Large intestine (tissue), 3 donors: ENCODE data around the gene ARHGEF26. TPM values are rescaled to one million over a fixed set of nuclear protein-coding genes. Genes with fewer than 3 reads are reported as not detected.

Experiments
- DNase-seq, 2 donors: peaks; one replicate each; pipeline versions ENCODE4 v3.0.0 to v3.0.0-alpha.2; 2013
- H3K27ac ChIP-seq: one replicate; pipeline ENCODE4 v1.5.1; 2013; ENCODE audit warnings: low read length
- H3K27me3 ChIP-seq: 2 replicates; pipeline ENCODE4 v1.6.1; 2013; ENCODE audit warnings: low read length; ENCODE audit not compliant: control insufficient read depth, insufficient read depth
- H3K36me3 ChIP-seq: 2 replicates; pipeline ENCODE4 v1.6.1; 2013; ENCODE audit warnings: low read length; ENCODE audit not compliant: control insufficient read depth, insufficient read depth
- H3K4me1 ChIP-seq: one replicate; pipeline ENCODE4 v1.6.1; 2013; ENCODE audit warnings: low read length; ENCODE audit not compliant: control insufficient read depth, insufficient read depth
- H3K4me3 ChIP-seq: one replicate; pipeline ENCODE4 v1.5.1; 2013; ENCODE audit warnings: low read length
- H3K9me3 ChIP-seq: one replicate; pipeline ENCODE4 v1.6.1; 2013; ENCODE audit warnings: mild to moderate bottlenecking, low read depth, low read length, moderate library complexity; ENCODE audit not compliant: control insufficient read depth
- WGBS: methylation state at CpG from one replicate; pipeline ENCODE4 v1.1.5; 2013; ENCODE audit warnings: low lambda C conversion rate; ENCODE audit not compliant: insufficient coverage; 5-methylcytosine and 5-hydroxymethylcytosine counted together
- polyA plus RNA-seq: library from polyadenylated mRNA; unstranded; fragments of 120-200 nt; gene quantifications from one replicate; pipeline ENCODE4 v1.2.1, GENCODE V29; 2013

ARHGEF26 gene
- polyA plus RNA-seq, 1 donor = 12.6 TPM

DNA sequence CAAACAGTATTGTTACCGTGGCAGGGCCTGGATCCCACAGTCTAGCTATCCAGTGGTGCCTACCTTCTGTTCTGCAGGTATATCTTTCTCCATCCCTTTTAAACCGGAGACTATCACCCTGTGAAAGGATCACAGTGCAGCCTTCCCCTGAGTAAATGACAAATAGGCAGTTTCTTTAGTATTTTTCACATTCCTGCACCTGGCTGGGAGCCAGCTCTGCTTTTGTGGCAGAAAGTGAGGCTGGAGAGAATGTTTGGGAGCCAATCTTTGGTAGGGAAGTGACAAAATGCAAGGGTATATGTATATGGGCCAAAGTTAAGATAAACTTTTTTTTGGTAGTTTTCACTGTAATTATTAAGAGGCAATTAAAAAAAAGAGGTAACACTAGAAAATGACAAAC, 54.8 kb downstream of the ARHGEF26 start:
- DNase-seq = no peak
- H3K9me3 ChIP-seq = no peaks in the 10 kb centered on the region
- H3K4me1 ChIP-seq = peaks cover 8% of the 10 kb centered on the region
- no CpG with 5 or more reads among the region's 2 CpGs for WGBS
- H3K27me3 ChIP-seq = no peaks in the 10 kb centered on the region
- H3K36me3 ChIP-seq = no peaks in the 10 kb centered on the region
- no peak overlapping the region for H3K4me3 ChIP-seq
- no peak overlapping the region for H3K27ac ChIP-seq

DNA sequence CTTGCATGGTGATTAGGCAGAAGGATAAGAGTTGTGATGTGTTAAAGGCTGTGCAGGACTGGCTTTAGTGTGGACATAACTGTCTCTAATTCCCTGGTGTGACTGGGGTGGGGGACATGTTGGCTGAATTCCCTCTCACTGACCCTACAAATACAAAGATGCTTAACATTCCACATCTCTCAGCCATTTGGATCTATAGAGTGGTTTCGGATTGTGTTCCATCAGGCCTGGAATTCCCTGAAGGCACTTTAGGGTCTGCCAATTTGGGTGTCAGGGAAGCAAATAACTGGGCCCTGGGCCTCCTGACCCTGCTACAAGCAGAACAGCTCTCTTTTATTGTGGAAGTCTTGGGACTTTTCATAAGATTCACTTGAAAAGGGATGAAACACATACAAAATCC, 56.2 kb downstream of the ARHGEF26 start:
- H3K27ac ChIP-seq = no peak overlapping the region
- H3K4me1 ChIP-seq = peaks cover 8% of the 10 kb centered on the region
- no peak for DNase-seq
- H3K9me3 ChIP-seq = no peaks in the 10 kb centered on the region
- H3K27me3 ChIP-seq = no peaks in the 10 kb centered on the region
- H3K4me3 ChIP-seq = no peak overlapping the region
- no peaks in the 10 kb centered on the region for H3K36me3 ChIP-seq
- WGBS = no CpG with 5 or more reads among the region's 1 CpG

DNA sequence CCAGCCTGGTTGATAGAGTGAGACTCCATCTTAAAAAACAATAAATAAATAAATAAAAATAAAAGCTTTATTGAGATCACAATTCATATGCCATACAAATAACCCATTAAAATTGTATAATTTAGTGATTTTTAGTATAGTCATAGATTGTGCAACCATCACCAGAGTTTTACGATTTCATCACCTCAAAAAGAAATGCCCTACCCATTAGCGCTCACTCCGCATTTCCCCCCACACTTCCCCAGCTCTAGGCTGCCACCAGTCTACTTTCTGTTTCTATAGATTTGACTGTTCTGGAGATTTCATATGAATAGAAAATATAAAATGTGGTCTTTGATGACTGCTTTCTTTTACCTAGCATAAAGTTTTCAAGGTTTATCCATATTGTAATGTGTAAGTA, 57.0 kb downstream of the ARHGEF26 start:
- Histone ChIP-seq H3K27me3 (no peaks in the 10 kb centered on the region), H3K36me3 (no peaks in the 10 kb centered on the region), H3K4me3 (no peak overlapping the region), H3K27ac (no peak overlapping the region), H3K9me3 (no peaks in the 10 kb centered on the region), H3K4me1 (peaks cover 8% of the 10 kb centered on the region)
- WGBS = 100% methylated on average over 1 of the region's 3 CpGs
- no peak for DNase-seq

DNA sequence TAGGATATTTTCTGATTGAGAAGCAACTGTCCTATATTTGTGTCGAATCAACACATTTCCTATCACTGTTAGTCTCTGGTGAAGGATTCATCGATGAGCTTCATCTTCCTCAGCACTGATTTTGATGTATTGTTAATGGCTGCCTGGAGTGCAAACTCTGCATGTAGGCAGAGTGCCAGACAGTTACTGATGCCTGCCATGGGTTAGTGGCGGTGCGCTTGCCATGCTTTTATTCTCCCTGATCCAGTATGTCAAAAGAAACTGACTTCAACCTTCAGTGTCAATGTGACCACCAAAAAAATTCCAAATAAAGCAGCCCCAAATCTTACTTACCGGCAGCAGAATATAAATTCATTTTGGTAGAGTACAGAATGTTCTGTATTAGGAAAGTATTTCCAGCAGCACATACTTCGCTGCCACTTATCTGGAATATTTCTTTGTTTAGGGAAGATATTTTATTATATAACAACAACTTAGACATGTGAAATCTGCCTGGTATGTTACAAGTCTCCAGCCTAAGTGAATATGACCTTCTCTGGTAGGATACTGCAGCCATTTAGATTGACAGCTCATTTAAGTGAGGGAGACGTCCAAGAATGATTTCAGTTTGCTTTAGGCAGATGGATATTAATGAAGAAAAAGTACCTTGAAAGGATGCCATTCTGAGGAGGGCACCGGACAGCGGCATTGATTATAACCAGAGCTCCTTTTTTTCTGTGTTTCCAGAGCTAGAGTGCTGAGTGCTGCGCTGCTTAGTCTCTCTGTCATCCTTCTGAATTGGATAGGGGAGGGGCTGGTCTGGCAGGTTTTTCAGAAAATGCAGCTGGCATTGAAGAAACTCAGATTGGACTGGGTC, 59.9 kb downstream of the ARHGEF26 start:
- Histone ChIP-seq H3K27ac (no peak overlapping the region), H3K27me3 (no peaks in the 10 kb centered on the region), H3K9me3 (no peaks in the 10 kb centered on the region), H3K36me3 (peaks cover 2% of the 10 kb centered on the region), H3K4me1 (peaks cover under 1% of the 10 kb centered on the region), H3K4me3 (no peak overlapping the region)
- peak in 1 of 2 donors; percentile 5 for DNase-seq
- 55% methylated on average over 2 of the region's 10 CpGs for WGBS

DNA sequence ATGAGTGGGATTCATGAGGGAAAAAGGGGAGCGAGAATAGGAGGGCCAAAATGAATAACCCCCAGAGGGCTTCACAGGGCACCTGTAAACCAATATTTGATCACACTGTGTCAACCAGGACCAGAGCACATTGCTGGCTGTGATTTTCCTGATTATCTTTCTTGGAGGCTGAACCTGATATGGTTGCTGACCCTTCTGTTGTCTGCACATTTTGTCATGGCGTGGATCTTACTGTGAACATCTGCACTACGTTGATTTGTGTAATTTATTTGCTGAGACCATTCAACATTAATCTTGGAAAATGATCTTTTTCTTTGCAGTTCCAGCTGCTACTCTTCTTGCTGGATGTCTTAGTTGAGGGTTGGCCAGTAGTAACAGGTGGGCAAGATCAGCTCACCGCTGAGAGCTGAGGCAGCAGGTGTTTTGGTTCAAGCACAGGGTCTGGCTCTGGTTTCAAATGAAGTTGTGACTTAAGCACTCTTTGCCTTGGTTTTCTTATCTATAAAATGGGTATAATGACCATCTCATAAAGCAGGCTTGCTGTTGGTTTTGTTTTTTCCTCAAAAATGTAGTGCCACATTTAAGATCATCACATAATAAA, 61.2 kb downstream of the ARHGEF26 start:
- no CpG with 5 or more reads among the region's 4 CpGs for whole genome bisulfite sequencing
- Histone ChIP-seq H3K9me3 (no peaks in the 10 kb centered on the region), H3K27me3 (no peaks in the 10 kb centered on the region), H3K36me3 (peaks cover 2% of the 10 kb centered on the region), H3K4me3 (no peak overlapping the region), H3K27ac (no peak overlapping the region), H3K4me1 (no peaks in the 10 kb centered on the region)
- DNase-seq = no peak

DNA sequence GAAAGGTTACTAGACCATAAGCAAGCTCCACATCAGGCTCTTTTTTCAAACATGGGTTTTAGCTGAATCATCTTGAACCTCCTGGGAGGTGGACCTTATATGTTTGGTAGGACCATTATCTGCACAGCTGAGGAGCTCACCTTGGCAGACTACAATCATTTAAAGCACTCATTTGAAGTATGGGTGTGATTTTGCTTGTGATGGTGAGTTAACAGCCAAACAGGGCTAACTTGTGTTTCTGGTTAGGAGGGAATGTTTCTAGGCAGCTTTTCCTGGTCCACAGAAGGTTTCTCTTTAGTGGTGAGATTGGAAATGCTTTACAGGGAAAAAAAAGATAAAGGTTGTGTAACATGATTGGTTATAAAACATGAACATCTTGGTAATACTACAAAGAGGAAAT, 61.8 kb downstream of the ARHGEF26 start:
- Histone ChIP-seq H3K27me3 (no peaks in the 10 kb centered on the region), H3K4me1 (no peaks in the 10 kb centered on the region), H3K27ac (no peak overlapping the region), H3K4me3 (no peak overlapping the region), H3K9me3 (no peaks in the 10 kb centered on the region), H3K36me3 (peaks cover 2% of the 10 kb centered on the region)
- no peak for DNase-seq

DNA sequence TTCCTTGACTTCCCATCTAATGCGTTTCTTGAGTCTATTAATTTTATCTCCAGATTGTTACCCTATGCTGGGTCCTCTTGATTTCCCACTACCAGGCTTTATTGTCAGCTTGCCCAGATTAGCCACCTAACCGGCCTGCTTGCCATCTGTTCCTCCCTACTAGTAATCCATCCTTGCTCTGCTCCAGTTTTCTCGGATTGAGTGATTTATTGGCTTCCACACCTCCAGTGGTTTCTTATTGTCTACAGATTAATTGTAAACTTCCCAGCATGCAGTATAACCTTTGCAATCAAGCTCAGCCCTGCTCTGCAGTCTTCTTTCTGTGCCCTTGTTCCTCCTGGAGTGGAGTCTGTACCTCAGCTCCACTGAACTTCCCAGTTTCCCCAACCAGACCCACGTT, 63.4 kb downstream of the ARHGEF26 start:
- H3K4me1 ChIP-seq = no peaks in the 10 kb centered on the region
- 80% methylated on average over 2 of the region's 4 CpGs for WGBS

DNA sequence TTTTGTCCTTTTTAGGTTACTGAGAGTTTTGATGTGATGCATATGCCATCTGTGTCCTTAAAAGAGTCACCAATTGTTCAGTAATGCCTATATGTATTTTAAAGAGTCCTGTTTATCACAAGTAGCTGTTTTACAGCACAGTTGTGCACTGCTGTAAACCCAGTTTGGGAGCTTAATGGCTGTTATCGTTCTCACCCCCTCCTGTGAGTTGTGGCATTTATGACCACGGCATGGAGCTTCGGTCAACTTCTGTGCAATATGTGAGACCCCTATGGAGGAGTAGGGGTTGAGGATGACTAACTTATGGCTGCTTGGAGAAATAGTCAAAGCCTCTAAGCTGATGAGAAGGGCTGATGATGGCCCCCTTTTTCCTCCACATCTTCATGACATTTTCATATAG, 67.2 kb downstream of the ARHGEF26 start:
- H3K9me3 ChIP-seq = no peaks in the 10 kb centered on the region

More for the DNA sequence above, 63.4 kb downstream of the ARHGEF26 start:
- Histone ChIP-seq H3K27ac (no peak overlapping the region), H3K9me3 (no peaks in the 10 kb centered on the region), H3K27me3 (no peaks in the 10 kb centered on the region), H3K36me3 (peaks cover 2% of the 10 kb centered on the region), H3K4me3 (no peak overlapping the region)
- DNase-seq = peak in 1 of 2 donors; percentile 7

DNA sequence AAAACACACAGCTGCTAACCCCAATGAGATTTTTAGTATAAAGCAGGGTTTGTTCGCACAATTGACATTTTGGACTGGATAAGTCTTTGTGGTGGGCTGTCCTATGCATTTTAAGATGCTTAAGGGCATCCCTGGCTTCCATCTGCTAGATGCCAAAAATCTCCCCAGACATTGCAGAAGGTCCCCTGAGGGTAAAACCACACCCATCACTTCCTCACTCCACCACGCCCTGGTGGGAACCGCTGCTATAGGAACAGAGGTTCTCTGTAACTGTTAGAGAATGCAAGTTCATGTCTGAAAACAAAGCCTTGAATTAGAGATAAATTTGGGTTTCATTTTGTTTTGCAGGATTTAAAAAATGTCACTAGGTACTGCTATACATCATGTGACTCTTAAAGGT, 67.7 kb downstream of the ARHGEF26 start:
- Histone ChIP-seq H3K4me1 (no peaks in the 10 kb centered on the region), H3K27ac (no peak overlapping the region), H3K9me3 (no peaks in the 10 kb centered on the region), H3K27me3 (no peaks in the 10 kb centered on the region), H3K4me3 (no peak overlapping the region), H3K36me3 (peaks cover 2% of the 10 kb centered on the region)
- WGBS = no CpG with 5 or more reads among the region's 3 CpGs
- DNase-seq = no peak

More for the DNA sequence above, 67.2 kb downstream of the ARHGEF26 start:
- Histone ChIP-seq H3K4me1 (no peaks in the 10 kb centered on the region), H3K27me3 (no peaks in the 10 kb centered on the region), H3K4me3 (no peak overlapping the region), H3K36me3 (peaks cover 2% of the 10 kb centered on the region), H3K27ac (no peak overlapping the region)
- WGBS = no CpG with 5 or more reads among the region's 3 CpGs
- DNase-seq = no peak

DNA sequence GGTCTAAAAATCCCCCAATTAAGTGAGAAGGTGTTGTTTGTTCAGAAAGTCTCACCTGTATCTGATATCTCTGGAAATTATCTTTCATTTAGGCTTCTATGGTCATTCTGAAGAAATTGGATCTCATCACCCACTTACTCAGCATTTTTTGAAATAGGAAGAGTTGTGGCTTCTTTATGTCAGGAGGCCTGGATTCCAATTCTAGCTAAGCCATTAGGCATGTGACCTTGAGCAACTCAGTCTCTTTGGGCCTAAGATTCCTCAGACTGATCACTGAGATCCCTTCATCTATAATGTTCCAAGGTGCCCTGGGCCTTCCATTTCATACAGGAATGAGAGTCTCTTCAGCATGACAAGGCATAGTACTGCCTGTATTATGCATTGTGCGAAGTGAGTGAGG, 70.3 kb downstream of the ARHGEF26 start:
- no CpG with 5 or more reads among the region's 1 CpG for WGBS
- Histone ChIP-seq H3K27ac (no peak overlapping the region), H3K9me3 (no peaks in the 10 kb centered on the region), H3K27me3 (no peaks in the 10 kb centered on the region), H3K36me3 (peaks cover 15% of the 10 kb centered on the region), H3K4me3 (no peak overlapping the region), H3K4me1 (no peaks in the 10 kb centered on the region)
- DNase-seq = no peak

DNA sequence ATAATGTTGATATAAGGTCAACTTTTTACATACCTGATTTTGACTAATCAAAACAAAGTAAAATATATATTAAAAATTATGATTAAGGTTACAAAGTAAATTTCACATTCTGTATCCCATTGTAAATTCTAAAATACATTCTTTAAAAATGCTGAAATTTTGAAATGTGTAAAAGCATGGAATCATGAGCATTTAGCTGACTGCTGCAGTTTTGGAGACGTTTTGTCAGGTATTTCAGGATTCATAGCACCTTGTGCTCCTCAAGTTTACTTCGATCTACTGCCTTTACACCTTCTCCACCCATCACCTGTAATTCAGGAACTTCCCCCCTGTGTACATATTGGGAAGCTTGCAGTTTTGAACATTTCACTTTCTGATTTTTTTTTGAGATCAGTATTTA, 71.0 kb downstream of the ARHGEF26 start:
- H3K9me3 ChIP-seq = no peaks in the 10 kb centered on the region
- peaks cover 15% of the 10 kb centered on the region for H3K36me3 ChIP-seq
- no peak for DNase-seq
- H3K4me1 ChIP-seq = no peaks in the 10 kb centered on the region
- no peak overlapping the region for H3K27ac ChIP-seq
- H3K27me3 ChIP-seq = no peaks in the 10 kb centered on the region
- no CpG with 5 or more reads among the region's 2 CpGs for WGBS
- H3K4me3 ChIP-seq = no peak overlapping the region
